GM12878 (cell line): ENCODE results near the gene SORL1. TPM values are rescaled to one million over a fixed set of nuclear protein-coding genes. Genes with fewer than 3 reads are reported as not detected.

ENCODE experiments used
- ATAC-seq: fragments of 200-7000 bp; cut with Tn5 transposase; 3 replicates; pipeline ENCODE4 v1.9.1; 2020; ENCODE audit warnings: mild to moderate bottlenecking, moderate library complexity
- BruUV-seq: library from RNA; stranded (reverse); fragments of 400-500 nt; replicated peaks from 2 replicates; lab custom pipeline; 2021; lab: Mats Ljungman, UMichigan
- CTCF ChIA-PET: fragments of 300-600 bp; sonication (Branson Sonifier 250); formaldehyde crosslinking; extraction: SDS; loops from one replicate; lab custom pipeline; 2021; ENCODE audit warnings: inconsistent platforms; lab: Yijun Ruan, JAX
- POLR2A ChIA-PET: fragments of 350-600 bp; formaldehyde crosslinking; extraction: SDS; loops from one replicate; lab custom pipeline; 2021; ENCODE audit warnings: inconsistent platforms; lab: Charles Lee
- RAD21 ChIA-PET: fragments of 300-600 bp; sonication (Branson Sonifier 250); formaldehyde crosslinking; loops from one replicate; lab custom pipeline; 2023; ENCODE audit warnings: antibody characterized with exemption; ENCODE audit not compliant: unreplicated experiment; lab: Charles Lee
- SMC1A ChIA-PET: fragments of 300-600 bp; sonication (Branson Sonifier 250); formaldehyde crosslinking; loops from one replicate; lab custom pipeline; 2023; ENCODE audit not compliant: unreplicated experiment, uncharacterized antibody; lab: Charles Lee
- DNase-seq: peaks from one replicate; pipeline ENCODE4 v3.0.0-alpha.2; 2011; ENCODE audit warnings: low read depth, low spot score
- FAIRE-seq: peaks from 3 replicates; lab custom pipeline; 2011; peaks lifted over from hg19 to GRCh38; lab: Jason Lieb, UNC
- H2AFZ ChIP-seq: 2 replicates; pipeline ENCODE4 v1.6.0; 2011; ENCODE audit warnings: low read depth, low read length, control low read depth; ENCODE audit not compliant: control insufficient read depth
- H3K27ac ChIP-seq: 2 replicates; pipeline ENCODE4 v1.5.1; 2011; ENCODE audit warnings: control low read depth; ENCODE audit not compliant: control insufficient read depth, insufficient read depth
- H3K27me3 ChIP-seq, 2 experiments: replicated peaks in 1 of 2; 2 replicates each; pipeline versions ENCODE4 v1.6.0 to v1.6.1; 2011; ENCODE audit warnings: low read length in 1 of 2; ENCODE audit not compliant: control insufficient read depth in 2 of 2, insufficient read depth in 2 of 2
- H3K36me3 ChIP-seq, 2 experiments: 2 replicates each; pipeline ENCODE4 v1.5.1; 2011; ENCODE audit warnings: low read length in 1 of 2; ENCODE audit not compliant: control insufficient read depth in 2 of 2, insufficient read depth in 2 of 2
- H3K4me1 ChIP-seq: 2 replicates; pipeline ENCODE4 v1.6.1; 2011; ENCODE audit warnings: mild to moderate bottlenecking, low read length, moderate library complexity, mixed read lengths; ENCODE audit not compliant: control insufficient read depth, insufficient read depth
- H3K4me2 ChIP-seq: 2 replicates; pipeline ENCODE4 v1.6.0; 2011; ENCODE audit warnings: control low read depth; ENCODE audit not compliant: control insufficient read depth, insufficient read depth
- H3K4me3 ChIP-seq: fragments of 200-600 bp; sonication (generic); 2 replicates; pipeline ENCODE4 v1.5.1; 2016
- H3K79me2 ChIP-seq: 2 replicates; pipeline ENCODE4 v1.6.0; 2011; ENCODE audit warnings: low read length; ENCODE audit not compliant: control insufficient read depth, insufficient read depth
- H3K9ac ChIP-seq: 2 replicates; pipeline ENCODE4 v1.8.0; 2011; ENCODE audit warnings: low read length, control low read depth, mixed read lengths; ENCODE audit not compliant: control insufficient read depth, insufficient read depth
- H3K9me3 ChIP-seq: replicated peaks from 3 replicates; pipeline ENCODE4 v1.5.1; 2011; ENCODE audit warnings: mild to moderate bottlenecking, low read length; ENCODE audit not compliant: control insufficient read depth, insufficient read depth
- H4K20me1 ChIP-seq: 2 replicates; pipeline ENCODE4 v1.6.0; 2011; ENCODE audit not compliant: control insufficient read depth, insufficient read depth
- ETV6 ChIP-seq, 2 experiments: fragments of 450-650 bp in 1 of 2; IDR thresholded peaks in 1 of 2; conservative IDR thresholded peaks in 1 of 2; 2 replicates each; pipeline ENCODE4 v1.6.1; 2014; ENCODE audit warnings: antibody characterized with exemption in 1 of 2, borderline replicate concordance in 1 of 2, low read depth in 1 of 2, mild to moderate bottlenecking in 1 of 2, moderate library complexity in 1 of 2
- HDGF ChIP-seq: fragments of 450-650 bp; IDR thresholded peaks from 2 replicates; pipeline ENCODE4 v1.6.1; 2016; ENCODE audit warnings: antibody characterized with exemption
- POLR2A ChIP-seq: IDR thresholded peaks from 2 replicates; pipeline ENCODE4 v1.6.1; 2011; ENCODE audit warnings: low read depth, mild to moderate bottlenecking, low read length
- STAT3 ChIP-seq: IDR thresholded peaks from 2 replicates; pipeline ENCODE4 v1.6.1; 2011; ENCODE audit warnings: low read depth, low read length, improper control_type of control experiment
- TBL1XR1 ChIP-seq: IDR thresholded peaks from 2 replicates; pipeline ENCODE4 v1.6.1; 2012; ENCODE audit warnings: low read depth, low read length, improper control_type of control experiment
- ZBTB4 ChIP-seq: fragments of 450-650 bp; formaldehyde crosslinking; IDR thresholded peaks from 2 replicates; pipeline ENCODE4 v1.4.0; 2022; ENCODE audit warnings: mild to moderate bottlenecking, moderate library complexity
- WGBS: methylation state at CpG from one replicate; pipeline ENCODE4 v1.1.6; 2016; ENCODE audit warnings: low lambda C conversion rate; ENCODE audit not compliant: insufficient replicate concordance, insufficient coverage; ENCODE audit errors: missing lambda C conversion rate; 5-methylcytosine and 5-hydroxymethylcytosine counted together
- in situ Hi-C: fragments of 300-500 bp; cut with MboI; formaldehyde crosslinking; loops from 9 replicates; pipeline ENCODE4 v1.14.3; 2018; ENCODE audit warnings: mixed read lengths
- intact Hi-C: fragments of 100-400 bp; cut with micrococcal nuclease; formaldehyde crosslinking; loops from one replicate; pipeline ENCODE4 v1.14.2; 2022; ENCODE audit not compliant: unreplicated experiment
- polyA plus RNA-seq, 11 experiments: library from polyadenylated mRNA; depleted of rRNA in 4 of 11; unstranded in 6 of 11; stranded (reverse) in 5 of 11; fragments of >200 nt; fragmentation: Nextera tagmentation in 4 of 11; fragmentation: Illumina TruSeq in 1 of 11; extraction: Ambion mirVana in 4 of 11; extraction: Trizol in 1 of 11; gene quantifications; 1 replicate in 1 of 11; 2 replicates in 10 of 11; pipeline versions ENCODE4 v1.2.1 to v1.2.3, GENCODE V29; 2011 to 2016; ENCODE audit warnings: inconsistent platforms in 2 of 11, missing spikeins in 2 of 11, low read depth in 1 of 11
- total RNA-seq, 4 experiments: library from RNA; depleted of rRNA in 3 of 4; stranded (reverse); fragments of >200 nt in 3 of 4; fragmentation: Illumina TruSeq in 1 of 4; extraction: Trizol in 1 of 4; gene quantifications; 2 replicates each; pipeline versions ENCODE4 v1.2.1 to v1.2.3, GENCODE V29; 2013 to 2021
- TF ChIP-seq, protein P1 (sequence below): fragments of 450-650 bp; formaldehyde crosslinking; IDR thresholded peaks from 2 replicates; pipeline ENCODE4 v1.4.0; 2020; ENCODE audit warnings: mild to moderate bottlenecking, moderate library complexity

SORL1 gene
- total and polyA plus RNA-seq, 10 of the 15 experiments (the other 5 are each of a cell fraction or from before 2014, with no cell fraction given), result 20.2 to 107 (median 59.9) TPM

DNA sequence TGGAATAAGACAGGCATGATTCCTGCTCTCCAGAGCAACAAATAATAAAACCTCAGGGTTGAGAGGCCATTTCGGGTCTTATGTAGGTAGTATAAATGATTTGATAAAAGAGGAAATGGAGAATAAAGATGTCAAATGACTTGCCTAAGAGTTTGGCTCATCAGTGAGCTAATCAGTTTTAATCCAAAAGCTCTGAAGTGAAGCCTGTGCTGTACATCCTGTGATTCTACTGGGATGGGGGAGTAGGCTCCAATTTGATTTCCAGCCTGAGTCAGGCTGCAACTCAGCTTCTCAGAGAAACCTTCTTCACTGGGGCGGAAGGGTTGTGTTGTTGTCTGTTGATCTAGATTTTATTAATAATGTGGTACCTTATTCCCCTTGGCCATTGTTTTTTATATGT is 192.9 kb downstream of the SORL1 start:
- POLR2A ChIA-PET, result no interaction called here
- intact Hi-C loops, result no loop called here

More for the DNA sequence above, 192.9 kb downstream of the SORL1 start:
- Histone ChIP-seq H4K20me1 (no peaks in the 10 kb centered on the region), H2AFZ (no peak overlapping the region), H3K79me2 (no peaks in the 10 kb centered on the region), H3K27me3 (no peaks in the 10 kb centered on the region), H3K9ac (no peak overlapping the region), H3K9me3 (no peaks in the 10 kb centered on the region), H3K4me3 (no peak overlapping the region), H3K4me1 (no peaks in the 10 kb centered on the region; the same call in 1 of the 2 replicates), H3K4me2 (no peak overlapping the region), H3K27ac (no peak overlapping the region), H3K36me3 (no peaks in the 10 kb centered on the region)
- ChIA-PET SMC1A (interaction anchor here (1.0 to 1.4 kb wide), 2 partner anchors 10 to 14 kb away, joined by 4 to 8 read pairs; no protein-coding TSS in a partner anchor), CTCF (interaction anchor here (4.7 kb wide), 1 partner anchor 10 kb away, joined by 37 read pairs; no protein-coding TSS in a partner anchor), RAD21 (interaction anchor here (1.4 kb wide), 1 partner anchor 9 kb away, joined by 5 read pairs; no protein-coding TSS in a partner anchor)
- no peak for ATAC-seq
- in situ Hi-C loops, result no loop called here
- FAIRE-seq, result no peak
- 75% methylated on average over 2 of the region's 2 CpGs for WGBS
- DNase-seq, result no peak
- BruUV-seq, result no TSS peak
- TF ChIP-seq POLR2A, result no peak
- TF ChIP-seq, protein P1, sequence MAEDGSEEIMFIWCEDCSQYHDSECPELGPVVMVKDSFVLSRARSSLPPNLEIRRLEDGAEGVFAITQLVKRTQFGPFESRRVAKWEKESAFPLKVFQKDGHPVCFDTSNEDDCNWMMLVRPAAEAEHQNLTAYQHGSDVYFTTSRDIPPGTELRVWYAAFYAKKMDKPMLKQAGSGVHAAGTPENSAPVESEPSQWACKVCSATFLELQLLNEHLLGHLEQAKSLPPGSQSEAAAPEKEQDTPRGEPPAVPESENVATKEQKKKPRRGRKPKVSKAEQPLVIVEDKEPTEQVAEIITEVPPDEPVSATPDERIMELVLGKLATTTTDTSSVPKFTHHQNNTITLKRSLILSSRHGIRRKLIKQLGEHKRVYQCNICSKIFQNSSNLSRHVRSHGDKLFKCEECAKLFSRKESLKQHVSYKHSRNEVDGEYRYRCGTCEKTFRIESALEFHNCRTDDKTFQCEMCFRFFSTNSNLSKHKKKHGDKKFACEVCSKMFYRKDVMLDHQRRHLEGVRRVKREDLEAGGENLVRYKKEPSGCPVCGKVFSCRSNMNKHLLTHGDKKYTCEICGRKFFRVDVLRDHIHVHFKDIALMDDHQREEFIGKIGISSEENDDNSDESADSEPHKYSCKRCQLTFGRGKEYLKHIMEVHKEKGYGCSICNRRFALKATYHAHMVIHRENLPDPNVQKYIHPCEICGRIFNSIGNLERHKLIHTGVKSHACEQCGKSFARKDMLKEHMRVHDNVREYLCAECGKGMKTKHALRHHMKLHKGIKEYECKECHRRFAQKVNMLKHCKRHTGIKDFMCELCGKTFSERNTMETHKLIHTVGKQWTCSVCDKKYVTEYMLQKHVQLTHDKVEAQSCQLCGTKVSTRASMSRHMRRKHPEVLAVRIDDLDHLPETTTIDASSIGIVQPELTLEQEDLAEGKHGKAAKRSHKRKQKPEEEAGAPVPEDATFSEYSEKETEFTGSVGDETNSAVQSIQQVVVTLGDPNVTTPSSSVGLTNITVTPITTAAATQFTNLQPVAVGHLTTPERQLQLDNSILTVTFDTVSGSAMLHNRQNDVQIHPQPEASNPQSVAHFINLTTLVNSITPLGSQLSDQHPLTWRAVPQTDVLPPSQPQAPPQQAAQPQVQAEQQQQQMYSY (CRISPR knock-in tag), result no peak
- TF ChIP-seq STAT3, result no peak
- no peak for TF ChIP-seq TBL1XR1
- TF ChIP-seq HDGF, result no peak
- TF ChIP-seq ZBTB4, result no peak
- no peak for TF ChIP-seq ETV6 (conservative IDR thresholded peaks at IDR 0.05 in 1 of 2, IDR thresholded peaks at IDR 0.05 in 1 of 2; ENCODE audit: borderline replicate concordance in 1 of 2, low read depth in 1 of 2)
